Measurements from ENCODE around the gene PLXDC2. TPM values are rescaled to one million over a fixed set of nuclear protein-coding genes. Genes with fewer than 3 reads are reported as not detected.

PLXDC2 gene
- total and polyA plus RNA-seq, 2 donors (not counting 1 experiment from before 2014, with no cell fraction given), result 0.07 TPM

DNA sequence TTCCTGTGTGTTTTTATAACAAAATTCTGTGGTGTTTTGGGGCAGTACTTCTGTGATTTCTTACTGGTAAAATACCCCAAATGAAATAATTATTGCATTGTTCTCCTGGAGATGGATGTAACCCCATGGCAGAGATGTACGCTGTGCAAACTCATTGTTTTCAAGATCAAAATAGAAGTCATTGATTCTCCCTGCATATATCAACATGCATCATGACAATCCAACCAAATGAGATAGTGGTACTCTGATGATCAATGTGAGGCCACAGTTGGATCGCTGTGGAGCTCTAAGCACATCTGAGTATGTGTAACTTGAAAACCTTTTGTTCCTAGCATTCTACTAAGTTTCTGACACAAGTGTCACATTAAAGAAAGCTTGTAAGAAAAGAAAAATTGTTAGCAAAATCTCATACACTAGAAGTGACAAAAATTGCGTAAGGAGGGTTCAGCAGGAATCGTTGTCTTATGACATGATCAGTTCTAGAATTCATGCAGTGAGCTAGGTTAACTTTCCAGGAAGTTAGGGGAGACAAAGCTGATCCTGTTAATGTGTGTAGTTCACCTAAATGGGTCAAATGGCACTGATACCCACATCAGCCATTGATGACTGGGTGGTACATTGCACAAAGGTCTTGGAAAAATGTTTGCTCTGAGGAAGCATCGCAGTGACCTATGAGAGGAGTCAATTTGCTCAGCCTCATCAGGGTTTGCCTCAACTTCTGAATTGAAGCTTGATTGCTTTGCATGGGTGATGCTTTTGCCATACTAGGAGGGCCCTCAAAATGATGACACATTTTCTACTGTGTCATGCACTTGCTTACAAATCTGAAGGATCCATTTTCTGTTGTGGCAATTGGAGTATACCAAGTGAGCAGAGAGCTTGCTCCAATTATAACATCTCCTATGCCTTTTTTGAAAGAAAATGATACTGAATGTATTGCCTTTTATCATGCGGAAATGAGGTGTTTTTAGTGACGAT lies 145.1 kb downstream of the PLXDC2 start:
- H3K27me3 Mint-ChIP-seq, result no peaks in the 10 kb centered on the region
- Histone ChIP-seq H3K4me2 (replicated peaks; ENCODE audit: low read depth, low read length, poor library complexity, severe bottlenecking) (no peak overlapping the region), H3K27me3 (replicated peaks in 1 of 4; ENCODE audit: control extremely low read depth in 1 of 4, control insufficient read depth in 3 of 4, insufficient read depth in 4 of 4, low read length in 3 of 4) (no peaks in the 10 kb centered on the region), H4K20me1 (ENCODE audit: control insufficient read depth, insufficient read depth, low read length, poor library complexity, severe bottlenecking) (no peaks in the 10 kb centered on the region), H3K4me3 (ENCODE audit: control extremely low read depth in 1 of 5, extremely low read depth in 1 of 5, insufficient read depth in 1 of 5, low read depth in 2 of 5, low read length in 4 of 5) (no peak overlapping the region), H3K9me3 (ENCODE audit: control extremely low read depth in 1 of 3, control insufficient read depth in 2 of 3, insufficient read depth in 1 of 3, low read length in 2 of 3) (no peaks in the 10 kb centered on the region), H3K27ac (ENCODE audit: low read length in 2 of 2) (no peak overlapping the region), H2AFZ (ENCODE audit: insufficient read depth, low read depth, low read length, poor library complexity, severe bottlenecking) (no peak overlapping the region), H3K9ac (ENCODE audit: low read length) (no peak overlapping the region), H3K79me2 (ENCODE audit: control insufficient read depth, insufficient read depth, low read length) (no peaks in the 10 kb centered on the region), H3K4me1 (ENCODE audit: control insufficient read depth in 2 of 2, insufficient read depth in 2 of 2, low read length in 2 of 2) (no peaks in the 10 kb centered on the region), H3K36me3 (replicated peaks in 1 of 2; ENCODE audit: control extremely low read depth in 1 of 2, control insufficient read depth in 1 of 2, extremely low read depth in 1 of 2, insufficient read depth in 2 of 2, low read length in 1 of 2) (no peaks in the 10 kb centered on the region)
- no peak for TF ChIP-seq EZH2 (IDR thresholded peaks at IDR 0.05; ENCODE audit: borderline replicate concordance, insufficient read depth, low read depth, low read length, poor library complexity, severe bottlenecking)
- TF ChIP-seq, protein P1, sequence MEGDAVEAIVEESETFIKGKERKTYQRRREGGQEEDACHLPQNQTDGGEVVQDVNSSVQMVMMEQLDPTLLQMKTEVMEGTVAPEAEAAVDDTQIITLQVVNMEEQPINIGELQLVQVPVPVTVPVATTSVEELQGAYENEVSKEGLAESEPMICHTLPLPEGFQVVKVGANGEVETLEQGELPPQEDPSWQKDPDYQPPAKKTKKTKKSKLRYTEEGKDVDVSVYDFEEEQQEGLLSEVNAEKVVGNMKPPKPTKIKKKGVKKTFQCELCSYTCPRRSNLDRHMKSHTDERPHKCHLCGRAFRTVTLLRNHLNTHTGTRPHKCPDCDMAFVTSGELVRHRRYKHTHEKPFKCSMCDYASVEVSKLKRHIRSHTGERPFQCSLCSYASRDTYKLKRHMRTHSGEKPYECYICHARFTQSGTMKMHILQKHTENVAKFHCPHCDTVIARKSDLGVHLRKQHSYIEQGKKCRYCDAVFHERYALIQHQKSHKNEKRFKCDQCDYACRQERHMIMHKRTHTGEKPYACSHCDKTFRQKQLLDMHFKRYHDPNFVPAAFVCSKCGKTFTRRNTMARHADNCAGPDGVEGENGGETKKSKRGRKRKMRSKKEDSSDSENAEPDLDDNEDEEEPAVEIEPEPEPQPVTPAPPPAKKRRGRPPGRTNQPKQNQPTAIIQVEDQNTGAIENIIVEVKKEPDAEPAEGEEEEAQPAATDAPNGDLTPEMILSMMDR (IDR thresholded peaks at IDR 0.05), result no peak
- H3K9me3 Mint-ChIP-seq (ENCODE audit: insufficient read depth), result no peaks in the 10 kb centered on the region
- no peak for DNase-seq
- no peak for ATAC-seq (ENCODE audit: low read depth)
- POLR2A ChIA-PET, result no interaction called here
- H3K27ac Mint-ChIP-seq, result no peak overlapping the region
- 80% methylated on average over 1 of the region's 7 CpGs for WGBS (ENCODE audit: insufficient coverage)
- CTCF ChIA-PET, result no interaction called here
- intact Hi-C loops (cut with micrococcal nuclease), result no loop called here
- H3K4me1 Mint-ChIP-seq, result no peaks in the 10 kb centered on the region
- H3K4me3 Mint-ChIP-seq, result no peak overlapping the region

DNA sequence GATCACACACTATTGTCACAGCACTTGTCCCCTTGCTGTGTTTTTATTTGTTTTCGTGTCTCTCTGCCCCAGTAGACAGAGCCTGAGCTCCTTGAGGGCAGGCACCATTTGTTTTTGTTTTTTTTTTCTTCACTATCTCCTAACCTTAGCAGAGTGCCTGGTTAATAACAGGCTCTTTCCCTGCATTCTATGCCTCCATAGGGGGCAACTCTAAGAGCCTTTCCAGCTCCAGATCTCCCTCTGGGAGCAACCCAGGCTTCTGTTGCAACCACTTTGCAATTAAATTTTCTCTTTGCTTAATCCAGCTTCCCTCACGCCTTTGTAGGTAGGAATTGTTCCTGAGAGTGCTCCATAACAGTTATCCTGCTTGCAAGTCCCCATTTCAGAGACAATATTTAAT lies 148.4 kb downstream of the PLXDC2 start:
- no peak overlapping the region for H3K4me3 Mint-ChIP-seq
- no peak overlapping the region for H3K27ac ChIP-seq (ENCODE audit: low read length in 2 of 2)
- POLR2A ChIA-PET, result no interaction called here
- TF ChIP-seq, protein P1 (IDR thresholded peaks at IDR 0.05), result no peak
- no peak for TF ChIP-seq EZH2 (IDR thresholded peaks at IDR 0.05; ENCODE audit: borderline replicate concordance, insufficient read depth, low read depth, low read length, poor library complexity, severe bottlenecking)
- no peak overlapping the region for H3K27ac Mint-ChIP-seq
- no peaks in the 10 kb centered on the region for H3K27me3 ChIP-seq (replicated peaks in 1 of 4; ENCODE audit: control extremely low read depth in 1 of 4, control insufficient read depth in 3 of 4, insufficient read depth in 4 of 4, low read length in 3 of 4)
- H4K20me1 ChIP-seq (ENCODE audit: control insufficient read depth, insufficient read depth, low read length, poor library complexity, severe bottlenecking), result no peaks in the 10 kb centered on the region
- H3K4me1 ChIP-seq (ENCODE audit: control insufficient read depth in 2 of 2, insufficient read depth in 2 of 2, low read length in 2 of 2), result no peaks in the 10 kb centered on the region
- H3K36me3 ChIP-seq (replicated peaks in 1 of 2; ENCODE audit: control extremely low read depth in 1 of 2, control insufficient read depth in 1 of 2, extremely low read depth in 1 of 2, insufficient read depth in 2 of 2, low read length in 1 of 2), result no peaks in the 10 kb centered on the region
- H3K9ac ChIP-seq (ENCODE audit: low read length), result no peak overlapping the region
- no CpG with 5 or more reads among the region's 2 CpGs for WGBS (ENCODE audit: insufficient coverage)
- no peaks in the 10 kb centered on the region for H3K9me3 Mint-ChIP-seq (ENCODE audit: insufficient read depth)
- intact Hi-C loops (cut with micrococcal nuclease), result no loop called here
- DNase-seq (no peak), ATAC-seq (ENCODE audit: low read depth) (no peak)
- CTCF ChIA-PET, result no interaction called here
- no peaks in the 10 kb centered on the region for H3K4me1 Mint-ChIP-seq
- H3K4me2 ChIP-seq (replicated peaks; ENCODE audit: low read depth, low read length, poor library complexity, severe bottlenecking), result no peak overlapping the region
- H2AFZ ChIP-seq (ENCODE audit: insufficient read depth, low read depth, low read length, poor library complexity, severe bottlenecking), result no peak overlapping the region
- no peaks in the 10 kb centered on the region for H3K27me3 Mint-ChIP-seq
- no peak overlapping the region for H3K4me3 ChIP-seq (ENCODE audit: control extremely low read depth in 1 of 5, extremely low read depth in 1 of 5, insufficient read depth in 1 of 5, low read depth in 2 of 5, low read length in 4 of 5)
- no peaks in the 10 kb centered on the region for H3K79me2 ChIP-seq (ENCODE audit: control insufficient read depth, insufficient read depth, low read length)
- H3K9me3 ChIP-seq (ENCODE audit: control extremely low read depth in 1 of 3, control insufficient read depth in 2 of 3, insufficient read depth in 1 of 3, low read length in 2 of 3), result no peaks in the 10 kb centered on the region

Data from B cell (primary cell).